ENCODE data around the gene DDIT4L. TPM values are rescaled to one million over a fixed set of nuclear protein-coding genes. Genes with fewer than 3 reads are reported as not detected.

Gene DDIT4L
- total and polyA plus RNA-seq, 2 of the 8 experiments (the other 6 are each of a cell fraction or from before 2014, with no cell fraction given) = 3.5 to 6.0 TPM

- Histone ChIP-seq H3K36me3 (ENCODE audit: control insufficient read depth in 2 of 4, insufficient read depth in 4 of 4, low read length in 3 of 4) (0 out of 8 replicates have a peak, but pooled peaks cover 0 to 2% (median 0%) of the 10 kb centered on the region in 4 experiments), H2BK5ac (ENCODE audit: low read depth, low read length) (no peak overlapping the region), H2BK15ac (ENCODE audit: low read length) (no peak overlapping the region), H4K5ac (ENCODE audit: insufficient read length, low read depth, low read length) (no peak overlapping the region), H4K8ac (ENCODE audit: extremely low read depth, insufficient read depth, low read length) (no peak overlapping the region), H3K27me3 (replicated peaks in 1 of 4; ENCODE audit: control insufficient read depth in 3 of 4, extremely low read depth in 1 of 4, insufficient read depth in 3 of 4, low read length in 3 of 4) (peaks cover 2 to 24% (median 16%) of the 10 kb centered on the region in 4 experiments), H4K91ac (replicated peaks; ENCODE audit: insufficient read length, low read length) (no peak overlapping the region), H3K23ac (ENCODE audit: insufficient read length) (no peak overlapping the region), H3K4me2 (ENCODE audit: insufficient read depth in 1 of 2, low read depth in 2 of 2, low read length in 2 of 2) (peak overlapping the region; percentile 100), H3K9ac (replicated peaks in 1 of 4; ENCODE audit: extremely low read depth in 1 of 4, low read depth in 3 of 4, low read length in 3 of 4) (no peak overlapping the region), H3K27ac (ENCODE audit: low read depth, low read length) (no peak overlapping the region), H4K20me1 (replicated peaks in 1 of 2; ENCODE audit: control insufficient read depth in 1 of 2, insufficient read depth in 2 of 2, low read length in 2 of 2) (no peaks in the 10 kb centered on the region), H3K18ac (ENCODE audit: extremely low read depth, low read length) (no peak overlapping the region), H3K23me2 (ENCODE audit: low read depth, low read length) (peaks cover 10% of the 10 kb centered on the region), H3K79me1 (ENCODE audit: low read depth, low read length) (no peaks in the 10 kb centered on the region), H2AK5ac (ENCODE audit: low read depth, low read length) (no peak overlapping the region), H3K9me3 (ENCODE audit: insufficient read depth in 2 of 2, low read depth in 1 of 2, low read length in 1 of 2) (no peaks in the 10 kb centered on the region), H3K79me2 (ENCODE audit: control insufficient read depth in 1 of 2, insufficient read depth in 2 of 2, low read length in 2 of 2) (no peaks in the 10 kb centered on the region), H3K4ac (replicated peaks; ENCODE audit: insufficient read length, low read depth, low read length) (no peak overlapping the region), H2AFZ (ENCODE audit: low read length) (no peak overlapping the region), H3K4me3 (ENCODE audit: extremely low read depth in 1 of 4, insufficient read depth in 2 of 4, low read depth in 3 of 4, low read length in 4 of 4) (peak overlapping the region in 3 of 4 experiments; percentile 72 to 76 (median 74); a peak in 5 of 8 replicates), H3K4me1 (replicated peaks in 1 of 4; ENCODE audit: control insufficient read depth in 3 of 4, insufficient read depth in 4 of 4, low read length in 3 of 4) (peaks cover 3 to 8% (median 5%) of the 10 kb centered on the region in 4 experiments; a peak in 6 of 7 replicates), H2BK120ac (replicated peaks; ENCODE audit: low read depth, low read length) (no peak overlapping the region), H3K56ac (replicated peaks; ENCODE audit: insufficient read length, low read depth, low read length) (no peak overlapping the region), H3K14ac (ENCODE audit: insufficient read length) (no peak overlapping the region), H2BK12ac (ENCODE audit: low read depth, low read length) (no peak overlapping the region), H2BK20ac (ENCODE audit: low read length) (no peak overlapping the region)
- CTCF ChIA-PET (ENCODE audit: partially characterized antibody) = no interaction called here
- 56% methylated on average over 4 of the region's 4 CpGs; no CpG with 5 or more reads in 1 of the 2 experiments for WGBS, 2 experiments (ENCODE audit: extremely low coverage in 1 of 2, insufficient coverage in 1 of 2, insufficient read length in 1 of 2, insufficient replicate concordance in 2 of 2, low coverage in 1 of 2, low lambda C conversion rate in 2 of 2, missing lambda C conversion rate in 1 of 2)
- DNase-seq (ENCODE audit: low read depth in 1 of 2, low spot score in 2 of 2) = no peak
- no peak for FAIRE-seq
- POLR2A ChIA-PET (ENCODE audit: partially characterized antibody) = interaction anchor here (0.9 kb wide), 1 partner anchor 15 kb away, joined by 3 read pairs; no protein-coding TSS in a partner anchor
- TF ChIP-seq TAF7 (optimal IDR thresholded peaks at IDR 0.05; ENCODE audit: borderline replicate concordance, low read depth, low read length) (no peak), MAFK (IDR thresholded peaks at IDR 0.05; ENCODE audit: low read depth, low read length) (no peak), POLR2AphosphoS5 (IDR thresholded peaks at IDR 0.05; ENCODE audit: low read depth, low read length) (no peak), NANOG (IDR thresholded peaks at IDR 0.05; ENCODE audit: insufficient read depth, low read depth, low read length, poor library complexity, severe bottlenecking) (no peak), HDAC2 (IDR thresholded peaks at IDR 0.05; ENCODE audit: borderline replicate concordance in 1 of 2, low read depth in 2 of 2, low read length in 2 of 2) (no peak), CBX5 (IDR thresholded peaks at IDR 0.05; ENCODE audit: low read depth, low read length) (no peak), RNF2 (IDR thresholded peaks at IDR 0.05; ENCODE audit: borderline replicate concordance, low read depth, low read length, missing control alignments, poor library complexity, severe bottlenecking) (no peak), SP1 (IDR thresholded peaks at IDR 0.05; ENCODE audit: low read depth, low read length) (no peak), PHF8 (conservative IDR thresholded peaks at IDR 0.05; ENCODE audit: low read depth, low read length) (no peak), SUZ12 (IDR thresholded peaks at IDR 0.05; ENCODE audit: low read length) (no peak), SAP30 (IDR thresholded peaks at IDR 0.05; ENCODE audit: insufficient read depth, insufficient replicate concordance, low read length) (no peak), NRF1 (IDR thresholded peaks at IDR 0.05; ENCODE audit: low read depth, low read length) (no peak), SP2 (IDR thresholded peaks at IDR 0.05; ENCODE audit: low read length) (no peak)
Observed at GRCh38 chr4:100188829-100189228, 1.4 kb downstream of the DDIT4L start.
